Glomerular visceral epithelial cell (primary cell): ENCODE measurements around the gene RDM1.
"Not testable (repeated sequence)": the region's sequence is repeated elsewhere in the genome, so short reads cannot be mapped to it uniquely, and the experiment has no call there.

Source experiments
- DNase-seq: peaks from one replicate; pipeline ENCODE4 v3.0.0-alpha.2; 2016; ENCODE audit errors: extremely low spot score

Gene RDM1, protein sequence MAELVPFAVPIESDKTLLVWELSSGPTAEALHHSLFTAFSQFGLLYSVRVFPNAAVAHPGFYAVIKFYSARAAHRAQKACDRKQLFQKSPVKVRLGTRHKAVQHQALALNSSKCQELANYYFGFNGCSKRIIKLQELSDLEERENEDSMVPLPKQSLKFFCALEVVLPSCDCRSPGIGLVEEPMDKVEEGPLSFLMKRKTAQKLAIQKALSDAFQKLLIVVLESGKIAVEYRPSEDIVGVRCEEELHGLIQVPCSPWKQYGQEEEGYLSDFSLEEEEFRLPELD

DNA sequence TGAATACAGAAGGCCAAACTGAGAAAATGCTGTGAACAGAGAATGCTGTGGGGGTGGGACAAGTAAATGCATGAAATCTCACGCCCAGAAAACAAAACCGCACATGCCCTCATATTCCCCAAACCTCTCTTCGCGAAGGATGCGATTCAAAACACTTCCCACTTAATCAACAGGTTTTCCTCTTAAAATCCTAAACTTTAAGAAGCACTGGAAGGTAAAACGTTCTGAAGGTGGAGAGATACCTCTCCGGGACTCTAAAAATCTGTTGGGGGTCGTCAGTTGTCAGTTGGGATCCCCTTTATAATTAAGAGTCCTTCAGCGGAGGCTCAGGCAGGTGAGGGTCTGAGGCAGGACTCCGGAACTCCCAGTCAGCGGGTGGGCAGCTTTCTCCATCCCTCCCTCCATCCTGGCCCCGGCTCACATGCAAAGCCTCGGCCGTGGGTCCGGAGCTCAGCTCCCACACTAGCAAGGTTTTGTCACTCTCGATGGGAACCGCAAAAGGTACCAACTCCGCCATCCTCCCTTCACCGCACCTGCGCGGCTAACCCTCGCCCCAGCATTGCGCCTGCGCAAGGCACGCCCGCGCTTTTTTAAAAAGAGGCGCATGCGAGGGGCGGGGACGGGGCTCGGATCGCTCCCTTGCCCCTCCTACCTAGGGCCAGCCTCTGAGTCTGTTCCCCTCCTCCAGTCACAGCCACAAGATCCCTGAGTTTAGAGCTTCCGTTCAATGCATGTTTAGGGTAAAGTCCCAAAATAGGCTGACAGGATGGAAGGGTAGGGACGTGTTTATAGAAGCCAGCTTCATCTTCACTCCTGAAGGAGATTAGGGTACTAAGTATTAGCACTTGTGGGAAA is at the start of gene RDM1:
TSS of gene RDM1 (minus strand) at position 563 of the 855 bp plus-strand sequence. CDS start at position 517, 46 bp downstream.
- DNase-seq = peak; percentile 75

GRCh38 chr17:35978346-35978745 is 47.8 kb upstream of the RDM1 start:
- no peak for DNase-seq

GRCh38 chr17:35977509-35977908 is 46.9 kb upstream of the RDM1 start:
- DNase-seq = no peak

GRCh38 chr17:35973333-35974260 is 43.0 kb upstream of the RDM1 start:
- no peak for DNase-seq

DNA sequence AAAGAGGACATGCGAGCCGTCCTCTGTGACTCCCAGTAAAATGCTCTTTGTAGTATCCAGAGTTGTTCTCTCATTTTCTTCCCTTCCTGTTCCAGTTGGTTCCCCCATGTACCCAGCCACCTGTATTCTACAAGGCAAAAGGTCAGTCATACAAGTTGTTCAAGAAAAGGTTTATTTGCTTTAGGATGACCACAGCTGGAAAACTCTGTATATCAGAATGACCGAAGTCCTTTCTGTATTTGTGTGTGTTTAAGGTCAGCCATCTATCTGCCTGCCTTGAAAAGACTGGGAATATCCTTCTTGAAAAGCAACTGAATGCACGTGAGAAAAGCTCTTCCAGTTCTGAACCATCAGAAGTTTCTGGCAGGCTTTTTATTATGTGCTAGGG is 42.4 kb upstream of the RDM1 start:
- no peak for DNase-seq

DNA sequence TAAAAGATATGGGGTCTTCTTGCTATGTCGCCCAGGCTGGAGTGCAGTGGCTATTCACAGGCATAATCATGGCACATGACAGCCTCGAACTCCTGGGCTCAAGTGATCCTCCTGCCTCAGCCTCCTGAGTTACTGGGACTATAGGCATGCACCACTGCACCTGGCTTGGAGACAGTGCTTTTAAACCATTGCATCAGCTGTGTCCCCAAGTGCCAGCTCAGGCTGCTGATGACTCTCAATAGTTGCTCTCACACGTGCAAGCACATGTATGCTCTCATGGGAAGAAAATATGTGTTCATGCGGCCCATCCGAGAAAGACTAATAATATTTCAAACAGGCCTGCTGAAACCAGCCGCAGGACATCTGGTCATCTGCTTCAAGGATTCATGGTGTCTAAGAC is 42.0 kb upstream of the RDM1 start:
- DNase-seq = no peak

DNA sequence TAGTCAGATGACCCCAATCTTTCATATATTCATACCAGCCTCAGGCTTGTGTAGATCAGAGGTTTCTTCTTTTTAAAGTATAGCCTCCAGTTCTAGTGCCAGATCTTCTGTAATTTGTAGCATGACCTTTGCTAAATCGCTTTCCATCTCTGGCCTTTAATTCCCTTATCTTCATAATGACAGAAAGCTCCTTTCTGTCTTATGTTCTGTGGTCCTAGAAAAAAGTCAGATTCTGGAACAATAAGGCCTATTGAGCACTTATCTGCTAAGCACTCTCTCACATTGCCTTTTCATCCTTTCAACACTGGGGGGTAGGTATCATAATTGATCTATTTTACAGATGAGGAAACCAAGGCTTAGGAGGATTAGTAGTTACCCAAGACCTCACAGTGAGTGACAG is 41.5 kb upstream of the RDM1 start:
- DNase-seq = no peak

DNA sequence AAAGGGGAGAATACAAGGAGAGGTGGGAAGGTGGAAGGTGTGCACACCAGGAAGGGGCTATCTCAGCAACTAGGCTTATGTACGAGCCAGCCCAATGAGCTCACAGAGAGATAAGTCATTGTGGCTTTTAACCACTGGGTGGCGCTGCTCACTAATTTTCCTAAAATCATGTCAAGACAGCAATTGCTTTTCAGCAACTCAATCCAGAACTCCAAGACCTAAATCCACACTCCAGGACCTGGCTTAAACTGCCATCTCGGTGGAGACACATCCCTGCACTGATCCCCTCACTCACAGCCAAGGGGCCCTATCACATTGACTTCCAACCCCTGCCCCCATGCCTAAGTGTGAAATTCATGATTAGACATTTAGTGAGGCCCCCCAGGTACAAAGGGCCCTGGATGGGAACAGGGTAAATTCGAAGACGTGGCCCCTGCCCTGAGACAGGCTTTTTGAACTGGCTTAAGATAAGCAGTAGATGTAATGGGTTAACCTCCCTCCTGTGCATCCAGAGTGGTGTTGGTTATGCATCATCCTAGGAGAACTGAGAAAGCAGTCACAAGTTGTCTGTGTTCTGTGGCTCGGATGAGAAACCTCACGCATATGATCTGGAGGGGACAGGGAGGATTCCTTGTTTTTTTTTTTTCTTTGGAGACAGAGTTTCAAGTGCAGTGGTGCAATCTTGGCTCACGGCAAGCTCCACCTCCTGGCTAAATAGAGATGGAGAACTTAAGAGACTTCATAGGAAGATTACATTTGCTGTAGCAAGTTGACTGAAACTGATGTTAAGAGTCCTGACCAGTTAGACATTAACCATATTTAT is 39.2 kb upstream of the RDM1 start:
- DNase-seq = peak; percentile 80

DNA sequence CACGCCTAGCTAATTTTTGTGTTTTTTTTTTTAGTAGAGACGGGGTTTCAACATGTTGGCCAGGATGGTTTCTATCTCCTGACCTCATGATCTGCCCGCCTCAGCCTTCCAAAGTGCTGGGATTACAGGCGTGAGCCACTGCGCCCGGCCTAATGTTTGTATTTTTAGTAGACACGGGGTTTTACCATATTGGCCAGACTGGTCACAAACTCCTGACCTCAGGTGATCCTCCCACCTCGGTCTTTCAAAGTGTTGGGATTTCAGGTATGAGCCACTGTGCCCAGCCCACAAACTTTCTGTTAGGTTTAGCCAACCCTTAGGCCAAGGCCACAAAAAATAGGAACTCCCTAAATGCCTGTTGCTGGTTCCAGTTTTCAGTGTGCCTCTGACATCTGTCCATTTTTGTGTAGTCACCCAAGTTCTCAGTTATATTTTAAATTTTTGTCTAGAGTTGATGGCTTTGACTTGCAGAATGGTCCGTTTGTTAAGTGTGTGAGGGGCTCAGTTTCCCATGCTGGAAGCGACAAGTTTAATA is 38.0 kb upstream of the RDM1 start:
- no peak for DNase-seq

DNA sequence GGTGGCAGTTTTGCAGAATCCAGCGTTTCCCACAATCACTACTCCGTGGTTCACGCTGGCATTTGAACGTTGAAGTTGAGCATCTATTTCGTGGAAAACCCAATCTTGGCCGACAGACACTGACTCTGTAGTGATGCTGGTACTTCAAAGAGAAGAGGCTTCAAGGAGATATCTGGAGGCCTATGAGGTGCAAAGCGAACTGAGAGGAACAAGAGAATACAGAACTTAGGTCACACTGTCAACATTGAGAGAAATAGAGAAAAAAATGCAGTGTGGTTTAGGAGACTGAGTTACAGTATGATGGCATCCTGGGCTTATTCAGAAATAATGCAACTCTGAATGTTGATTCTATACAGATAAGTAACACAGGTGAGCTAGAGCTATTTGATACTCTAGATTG is 34.7 kb upstream of the RDM1 start:
- no peak for DNase-seq

DNA sequence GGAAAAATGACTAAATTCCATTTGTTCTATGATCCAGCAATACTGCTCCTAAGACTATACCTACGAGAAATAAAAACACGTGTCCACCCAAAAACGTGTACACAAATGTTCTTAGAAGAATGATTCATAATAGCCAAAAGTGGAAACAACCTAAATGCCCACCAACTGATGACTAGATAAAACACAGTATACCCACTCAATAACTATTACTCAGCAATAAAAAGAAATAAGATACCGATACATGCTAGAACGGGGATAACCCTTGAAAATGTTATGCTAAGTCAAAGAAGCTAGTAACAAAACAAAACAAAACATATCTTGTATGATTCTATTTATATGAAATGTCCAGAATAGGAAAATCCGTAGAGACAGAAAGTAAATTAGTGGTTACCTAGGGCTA is 33.1 kb upstream of the RDM1 start:
- no peak for DNase-seq

DNA sequence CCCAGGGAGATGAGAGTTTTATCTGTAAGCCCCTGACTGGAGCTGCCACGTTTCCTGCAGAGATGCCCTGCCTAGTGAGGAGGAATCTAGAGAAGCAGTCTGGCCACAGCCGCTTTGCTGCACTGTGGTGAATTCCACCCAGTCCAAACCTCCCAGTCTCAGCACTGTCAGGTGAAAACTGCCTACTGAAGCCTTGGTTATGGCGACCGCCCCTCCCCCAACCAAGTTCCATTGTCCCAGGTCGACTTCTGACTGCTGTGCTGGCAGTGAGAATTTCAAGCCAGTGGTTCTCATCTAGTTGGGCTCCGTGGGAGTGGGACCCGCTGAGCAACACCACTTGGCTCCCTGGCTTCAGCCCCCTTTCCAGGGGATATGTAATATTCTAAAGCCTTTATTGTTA is 23.1 kb upstream of the RDM1 start:
- no peak for DNase-seq

DNA sequence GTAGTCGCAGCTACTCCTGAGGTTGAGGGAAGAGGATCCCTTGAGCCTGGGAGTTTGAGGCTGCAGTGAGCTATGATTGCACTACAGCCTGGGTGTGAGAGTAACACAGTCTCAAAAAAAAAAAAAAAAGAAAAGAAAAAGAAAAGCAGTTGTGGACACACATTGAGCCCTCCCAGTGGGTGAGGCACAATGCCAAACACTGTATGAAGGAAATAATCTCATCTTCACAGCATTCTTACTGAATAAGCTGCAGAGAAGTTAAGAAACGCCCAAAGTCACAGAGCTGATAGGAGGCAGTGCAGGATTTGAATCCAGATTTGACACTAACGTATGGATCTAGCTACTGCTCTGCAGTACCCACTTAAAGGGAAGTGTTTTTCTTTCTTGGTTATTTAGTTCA is 18.8 kb upstream of the RDM1 start:
- no peak for DNase-seq

DNA sequence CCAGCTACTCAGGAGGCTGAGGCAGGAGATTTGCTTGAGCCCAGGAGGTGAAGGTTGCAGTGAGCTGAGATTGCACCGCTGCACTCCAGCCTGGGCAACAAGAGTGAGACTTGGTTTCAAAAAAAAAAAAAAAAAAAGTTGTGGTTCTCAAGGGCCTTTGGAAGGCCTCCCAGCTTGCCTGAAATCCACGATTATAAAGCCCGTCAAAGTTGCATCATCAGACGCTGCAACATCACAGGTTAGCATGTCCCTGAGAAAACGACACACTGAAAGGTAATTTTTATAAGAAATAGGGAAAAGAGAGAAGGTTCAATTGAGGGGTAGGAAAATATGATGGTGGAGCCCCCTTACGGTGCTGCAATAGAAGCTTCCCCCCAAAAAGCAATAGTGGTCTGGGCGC is 17.5 kb upstream of the RDM1 start:
- DNase-seq = no peak

- DNase-seq = peak; percentile 52
These were observed 16.6 kb upstream of the RDM1 start for GRCh38 chr17:35947156-35947585.

DNA sequence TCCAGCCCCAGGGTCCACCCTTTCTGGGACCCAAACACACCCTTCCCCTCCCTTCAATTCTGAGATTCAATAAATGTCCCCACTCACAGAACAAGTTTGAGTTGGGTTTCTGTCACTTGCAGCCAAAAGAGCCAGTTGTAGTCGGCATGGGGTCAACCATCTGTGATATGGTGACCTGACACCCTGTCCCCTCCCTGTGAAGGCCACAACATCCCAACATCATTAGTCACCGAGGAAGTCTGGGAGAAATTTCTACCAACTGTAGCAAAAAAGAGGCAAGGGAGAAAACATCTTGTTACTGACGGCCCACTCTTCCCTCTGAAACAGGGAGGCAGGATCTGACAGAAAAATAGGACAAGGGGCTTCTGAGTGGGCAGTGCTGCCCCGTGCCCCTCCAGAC is 13.6 kb upstream of the RDM1 start:
- peak; percentile 5 for DNase-seq

- DNase-seq = no peak
These were observed 13.0 kb upstream of the RDM1 start, which contains the start of gene LYZL6 for GRCh38 chr17:35943537-35943936. Gene LYZL6 (minus strand): TSS chr17:35943713. CDS start chr17:35939356, 4,357 bp downstream.

DNA sequence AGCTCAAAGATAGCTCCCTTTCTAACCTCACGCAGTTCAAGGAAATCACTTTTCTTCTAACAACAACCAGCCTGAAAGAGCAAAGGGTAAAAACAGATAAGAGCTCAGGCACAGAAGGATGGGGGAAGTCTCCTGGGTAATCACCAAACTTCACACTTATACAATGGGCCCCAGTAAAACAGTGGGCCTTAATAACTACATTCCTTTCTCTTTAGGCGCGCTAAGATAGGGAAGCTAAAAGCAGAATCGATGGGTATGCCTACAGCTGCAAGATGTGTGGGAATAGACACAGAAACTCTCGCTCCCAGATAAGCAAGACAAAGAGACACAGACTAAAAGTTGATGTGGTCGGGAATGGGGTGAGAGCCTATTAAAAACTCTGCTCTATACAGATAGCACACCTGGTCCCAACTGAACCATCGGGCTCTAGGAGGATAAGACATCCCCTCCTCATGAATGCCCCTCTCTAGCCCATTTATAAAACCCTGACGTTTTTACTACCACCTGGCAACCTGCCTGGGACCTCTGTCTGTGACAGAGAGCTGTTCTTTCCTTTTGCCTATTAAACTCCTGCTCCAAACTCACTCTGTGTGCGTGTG is 12.1 kb upstream of the RDM1 start:
- DNase-seq = no peak

GRCh38 chr17:35938492-35938891 is 7.9 kb upstream of the RDM1 start:
- DNase-seq = not testable (repeated sequence)

GRCh38 chr17:35936063-35936462 is 5.5 kb upstream of the RDM1 start:
- DNase-seq = no peak
